HG03196 (cell line): ENCODE measurements around the gene BMP8A.
A peak's percentile ranks its signal among the peaks of the same experiment; 100 is the strongest.
"Not testable (repeated sequence)": the region's sequence is repeated elsewhere in the genome, so short reads cannot be mapped to it uniquely, and the experiment has no call there.

Source experiments
- ATAC-seq: cut with Tn5 transposase; IDR thresholded peaks from one replicate; pipeline ENCODE4 v1.9.1; 2021; ENCODE audit not compliant: unreplicated experiment

BMP8A gene, protein sequence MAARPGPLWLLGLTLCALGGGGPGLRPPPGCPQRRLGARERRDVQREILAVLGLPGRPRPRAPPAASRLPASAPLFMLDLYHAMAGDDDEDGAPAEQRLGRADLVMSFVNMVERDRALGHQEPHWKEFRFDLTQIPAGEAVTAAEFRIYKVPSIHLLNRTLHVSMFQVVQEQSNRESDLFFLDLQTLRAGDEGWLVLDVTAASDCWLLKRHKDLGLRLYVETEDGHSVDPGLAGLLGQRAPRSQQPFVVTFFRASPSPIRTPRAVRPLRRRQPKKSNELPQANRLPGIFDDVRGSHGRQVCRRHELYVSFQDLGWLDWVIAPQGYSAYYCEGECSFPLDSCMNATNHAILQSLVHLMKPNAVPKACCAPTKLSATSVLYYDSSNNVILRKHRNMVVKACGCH

DNA sequence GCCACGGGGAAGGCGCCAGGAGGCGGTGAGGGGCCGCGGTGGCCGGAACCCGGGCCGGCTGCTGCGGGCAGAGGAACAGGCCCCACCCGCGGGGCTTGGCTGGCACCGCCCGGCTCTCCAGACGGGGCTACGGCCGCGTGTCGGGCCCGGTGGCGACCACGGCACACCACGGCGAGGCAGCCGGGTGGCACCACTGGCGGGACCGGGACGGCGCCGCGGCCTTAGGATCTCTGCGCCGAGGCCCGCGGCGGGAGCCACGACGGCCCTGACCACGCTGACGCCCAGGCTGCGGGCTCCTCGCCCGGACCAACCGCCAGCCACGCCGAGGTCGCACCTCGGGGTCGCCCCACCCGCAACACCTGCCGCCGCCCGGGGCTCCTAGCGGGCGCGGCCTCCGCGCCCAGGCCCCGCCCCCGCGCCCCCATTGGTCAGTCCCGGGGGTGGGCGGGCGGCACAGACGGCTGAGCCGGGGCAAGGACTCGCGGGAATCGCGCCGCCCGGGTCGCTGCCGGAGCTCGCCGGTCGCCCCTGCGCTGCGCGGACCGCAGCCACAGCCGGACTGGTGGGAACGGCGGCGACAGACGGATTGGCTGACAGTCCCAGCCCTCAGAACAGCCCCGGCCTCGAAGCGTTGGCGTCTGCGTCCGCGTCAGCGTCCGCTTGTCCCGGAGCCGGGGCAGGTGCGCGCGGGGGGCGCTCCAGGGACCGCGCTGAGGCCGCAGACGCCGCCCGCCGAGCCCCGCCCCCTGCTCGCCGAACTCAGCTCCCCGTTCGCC, at the start of gene BMP8A:
BMP8A (plus strand) TSS at position 491 of the 776 bp plus-strand sequence. CDS start 356 bp downstream, outside the sequence.
- peak; percentile 65 for ATAC-seq

DNA sequence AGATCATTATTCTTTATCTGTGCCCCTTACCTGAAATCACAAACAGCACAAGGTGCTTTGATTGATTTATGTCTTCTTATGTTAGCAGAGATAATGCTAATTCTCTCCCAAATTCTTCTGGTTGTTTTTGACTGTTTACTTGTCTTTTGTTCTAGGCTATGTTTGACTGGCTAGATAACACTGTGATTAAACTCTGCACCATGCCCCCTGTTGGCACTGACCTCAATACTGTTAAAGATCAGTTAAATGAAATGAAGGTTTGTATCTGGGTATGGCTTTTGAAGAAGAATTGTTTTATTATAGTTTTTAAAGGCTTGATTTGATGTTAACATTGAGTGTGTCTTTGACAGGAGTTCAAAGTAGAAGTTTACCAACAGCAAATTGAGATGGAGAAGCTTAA, 49.6 kb upstream of the BMP8A start:
- no peak for ATAC-seq

DNA sequence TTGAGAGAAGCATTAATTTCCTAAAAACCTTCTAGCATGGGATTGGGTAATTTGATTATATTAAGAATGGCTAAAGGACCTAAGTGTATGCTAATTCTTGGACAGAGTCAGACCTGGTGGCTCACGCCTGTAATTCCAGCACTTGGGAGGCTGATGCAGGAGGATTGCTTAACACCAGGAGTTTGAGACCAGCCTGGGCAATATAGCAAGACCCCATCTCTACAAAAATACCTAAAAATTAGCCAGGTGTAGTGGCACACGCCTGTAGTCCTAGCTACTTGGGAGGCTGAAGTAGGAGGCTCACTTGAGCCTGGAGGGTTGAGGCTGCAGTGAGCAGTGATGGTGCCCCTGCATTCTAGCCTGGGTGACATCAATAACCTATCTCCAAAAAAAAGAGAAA, 45.9 kb upstream of the BMP8A start:
- no peak for ATAC-seq

DNA sequence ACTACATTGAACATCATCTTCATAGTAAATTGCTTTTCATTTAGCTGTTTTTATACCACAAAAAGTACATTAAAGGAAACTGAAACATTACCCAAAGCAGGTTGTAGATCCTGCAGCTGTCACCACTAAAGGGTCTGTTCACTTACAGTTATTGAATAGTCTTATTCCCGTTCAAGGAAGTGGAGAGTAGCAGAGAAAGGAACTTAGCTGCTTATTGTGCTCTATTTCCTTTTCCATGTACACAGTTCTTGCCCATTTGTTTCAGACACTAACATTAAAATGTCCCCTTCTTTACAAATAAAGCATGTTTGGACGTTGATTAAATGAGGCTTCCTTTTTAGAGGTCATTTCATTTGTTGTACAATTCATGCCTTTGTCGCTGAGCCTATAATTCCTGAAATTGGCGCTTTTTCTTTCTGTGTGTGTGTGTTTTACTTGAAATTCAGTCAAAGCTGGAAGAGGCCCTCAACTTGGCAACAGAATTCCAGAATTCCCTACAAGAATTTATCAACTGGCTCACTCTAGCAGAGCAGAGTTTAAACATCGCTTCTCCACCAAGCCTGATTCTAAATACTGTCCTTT, 44.4 kb upstream of the BMP8A start:
- ATAC-seq: no peak

DNA sequence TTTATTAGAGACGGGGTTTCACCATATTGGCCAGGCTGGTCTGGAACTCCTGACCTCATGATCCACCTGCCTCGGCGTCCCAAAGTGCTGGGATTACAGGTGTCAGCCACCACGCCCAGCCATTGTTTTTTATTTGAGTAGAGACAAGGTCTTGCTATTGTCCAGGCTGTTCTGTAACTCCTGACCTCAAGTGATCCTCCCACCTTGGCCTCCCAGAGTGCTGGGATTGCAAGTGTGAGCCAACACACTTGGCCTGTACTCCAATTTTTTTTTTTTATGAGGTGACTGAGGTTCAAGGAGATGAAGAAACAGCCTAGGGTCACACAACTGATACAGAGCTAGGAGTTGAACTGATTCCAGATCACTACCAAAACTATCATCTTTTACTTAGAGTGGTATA, 41.4 kb upstream of the BMP8A start:
- not testable (repeated sequence) for ATAC-seq

DNA sequence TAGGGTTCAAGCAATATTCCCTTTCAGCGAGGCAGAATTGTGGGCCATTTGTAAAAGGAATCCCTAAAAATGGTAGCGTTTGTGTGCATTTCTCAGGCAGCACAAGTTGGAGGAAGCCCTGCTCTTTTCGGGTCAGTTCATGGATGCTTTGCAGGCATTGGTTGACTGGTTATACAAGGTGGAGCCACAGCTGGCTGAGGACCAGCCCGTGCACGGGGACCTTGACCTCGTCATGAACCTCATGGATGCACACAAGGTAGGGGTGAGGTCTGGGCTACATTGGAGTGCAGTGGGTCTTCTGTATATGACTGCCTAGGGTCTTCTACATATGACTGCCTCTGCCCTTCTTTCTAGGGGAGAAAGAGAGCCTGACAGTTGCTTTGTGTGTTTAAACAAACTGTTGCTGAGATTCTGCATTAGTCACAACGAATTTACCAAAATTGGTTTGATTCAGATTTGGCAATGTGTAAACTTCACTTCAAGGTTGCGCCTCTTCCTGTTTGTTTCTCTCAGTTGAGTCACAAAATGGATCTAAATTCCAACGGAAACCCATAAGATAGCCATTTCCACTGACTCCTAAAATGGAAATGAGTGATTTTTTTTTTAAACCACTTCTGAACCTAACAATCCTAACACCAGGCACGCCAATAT, 40.4 kb upstream of the BMP8A start:
- ATAC-seq: no peak

DNA sequence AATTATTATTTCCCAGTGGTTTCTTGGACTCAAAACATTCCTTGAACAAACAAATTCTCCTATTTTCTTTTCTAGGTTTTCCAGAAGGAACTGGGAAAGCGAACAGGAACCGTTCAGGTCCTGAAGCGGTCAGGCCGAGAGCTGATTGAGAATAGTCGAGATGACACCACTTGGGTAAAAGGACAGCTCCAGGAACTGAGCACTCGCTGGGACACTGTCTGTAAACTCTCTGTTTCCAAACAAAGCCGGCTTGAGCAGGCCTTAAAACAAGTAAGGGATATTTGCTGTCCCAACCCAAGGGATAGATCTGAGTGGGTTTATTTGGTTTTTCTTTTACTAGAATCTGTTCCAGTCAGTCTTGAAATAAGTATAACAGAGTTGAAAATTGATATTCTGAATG, 39.4 kb upstream of the BMP8A start:
- no peak for ATAC-seq

DNA sequence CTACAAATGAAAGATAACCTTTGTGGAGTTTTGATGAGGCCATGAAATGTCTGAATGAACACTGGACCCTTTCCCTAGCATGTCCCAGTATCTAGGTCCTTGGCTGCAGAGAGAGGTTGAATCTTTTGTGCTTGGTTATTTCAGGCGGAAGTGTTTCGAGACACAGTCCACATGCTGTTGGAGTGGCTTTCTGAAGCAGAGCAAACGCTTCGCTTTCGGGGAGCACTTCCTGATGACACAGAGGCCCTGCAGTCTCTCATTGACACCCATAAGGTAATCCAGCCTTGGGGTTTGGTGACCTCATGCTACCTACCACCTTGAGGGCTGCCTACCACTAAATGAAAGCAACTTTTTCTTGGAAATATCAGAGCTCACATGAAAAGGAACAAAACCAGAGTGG, 38.9 kb upstream of the BMP8A start:
- no peak for ATAC-seq

DNA sequence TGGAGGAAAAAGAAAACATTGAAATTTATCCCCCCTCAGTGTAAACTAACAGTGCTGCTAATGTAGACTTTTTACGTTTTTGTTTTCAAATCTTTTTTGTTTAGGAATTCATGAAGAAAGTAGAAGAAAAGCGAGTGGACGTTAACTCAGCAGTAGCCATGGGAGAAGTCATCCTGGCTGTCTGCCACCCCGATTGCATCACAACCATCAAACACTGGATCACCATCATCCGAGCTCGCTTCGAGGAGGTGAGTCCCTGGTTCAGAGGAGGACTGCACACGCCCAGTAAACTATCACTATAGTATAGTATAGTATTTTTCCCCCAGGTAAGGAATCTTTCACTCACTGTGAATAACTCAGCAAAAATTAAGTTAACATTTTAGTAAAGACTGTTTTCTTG, 37.8 kb upstream of the BMP8A start:
- ATAC-seq: no peak

DNA sequence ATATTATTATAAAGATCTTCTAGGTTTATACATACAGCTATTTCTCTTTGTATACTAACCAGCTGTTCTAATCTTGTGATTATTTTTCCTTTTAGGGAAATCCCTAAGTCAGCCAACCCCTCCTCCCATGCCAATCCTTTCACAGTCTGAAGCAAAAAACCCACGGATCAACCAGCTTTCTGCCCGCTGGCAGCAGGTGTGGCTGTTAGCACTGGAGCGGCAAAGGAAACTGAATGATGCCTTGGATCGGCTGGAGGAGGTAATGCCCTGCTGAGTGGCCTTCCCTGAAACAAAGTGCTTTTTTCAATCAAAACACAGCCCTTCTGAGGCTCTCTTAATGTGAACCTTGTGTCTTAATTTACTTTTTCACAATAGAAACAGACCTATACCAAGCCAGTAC, 32.4 kb upstream of the BMP8A start:
- no peak for ATAC-seq

DNA sequence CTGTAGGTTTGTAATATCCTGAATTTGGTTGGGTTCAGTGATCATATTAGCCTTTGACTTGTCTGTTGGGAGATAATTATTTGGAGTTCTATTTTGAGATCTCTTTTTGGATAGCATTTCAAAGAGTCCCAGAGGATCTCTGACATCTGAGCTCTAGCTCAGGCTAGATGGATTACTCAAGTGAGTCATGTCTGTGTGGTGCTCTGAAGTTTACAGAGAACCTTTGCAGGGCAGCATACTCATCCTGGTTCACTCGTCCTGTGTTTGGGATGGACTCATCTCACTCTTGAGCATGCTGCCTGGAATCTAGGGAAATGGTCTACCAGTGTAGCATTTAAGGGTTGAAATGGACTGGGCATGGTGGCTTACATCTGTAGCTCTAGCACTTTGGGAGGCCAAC, 29.4 kb upstream of the BMP8A start:
- no peak for ATAC-seq

DNA sequence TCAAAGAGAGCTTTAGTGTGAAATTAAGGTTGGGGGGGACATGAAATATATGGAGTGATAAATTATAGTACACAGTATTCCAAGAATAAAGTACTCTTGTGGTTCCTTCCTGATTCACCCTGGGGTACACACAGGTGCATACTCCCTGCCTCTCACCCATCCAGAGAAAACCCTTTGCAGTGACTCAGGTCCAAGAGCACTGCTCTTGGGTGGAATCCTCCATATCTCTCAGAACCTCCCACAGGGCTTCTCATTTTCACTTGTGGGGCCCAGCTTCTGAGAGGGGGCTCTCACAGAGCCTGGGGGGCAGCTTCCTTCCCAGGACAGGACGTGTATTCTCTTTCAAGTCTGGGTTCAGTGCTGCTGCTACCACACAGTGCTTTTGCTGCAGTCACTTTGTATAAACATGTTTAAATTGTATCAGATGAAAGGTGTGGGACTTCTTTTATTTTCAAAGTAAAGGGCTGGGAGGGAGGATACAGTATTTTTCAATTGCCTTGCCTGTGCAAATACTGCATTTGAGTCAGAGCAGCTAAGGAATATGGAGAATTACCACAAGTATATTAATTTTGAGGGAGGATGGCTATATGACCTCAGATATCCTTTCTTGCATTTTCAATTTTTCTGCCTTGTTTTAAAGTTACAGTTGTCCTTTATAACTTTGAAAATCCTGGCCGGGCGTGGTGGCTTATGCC, 24.9 kb upstream of the BMP8A start:
- no peak for ATAC-seq

DNA sequence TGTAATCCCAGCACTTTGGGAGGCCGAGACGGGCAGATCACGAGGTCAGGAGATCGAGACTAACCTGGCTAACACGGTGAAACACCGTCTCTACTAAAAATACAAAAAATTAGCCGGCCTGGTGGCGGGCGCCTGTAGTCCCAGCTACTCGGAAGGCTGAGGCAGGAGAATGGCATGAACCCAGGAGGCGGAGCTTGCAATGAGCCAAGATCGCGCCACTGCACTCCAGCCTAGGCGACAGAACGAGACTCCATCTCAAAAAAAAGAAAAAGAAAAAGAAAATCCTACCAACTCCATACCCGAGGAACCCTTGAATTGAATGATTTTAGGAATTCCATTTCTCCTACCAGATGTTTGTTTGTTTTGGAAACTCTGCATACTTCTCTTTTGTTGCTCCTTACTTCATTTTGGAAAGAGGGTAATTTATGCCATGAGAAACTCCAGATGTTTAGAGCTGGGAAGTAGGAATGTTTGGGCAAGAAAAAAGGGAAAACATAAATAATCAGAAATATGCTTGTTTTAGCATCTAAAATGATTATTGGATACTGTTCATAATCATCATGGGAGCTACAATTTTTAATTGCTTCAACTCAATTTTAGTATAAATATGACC, 24.2 kb upstream of the BMP8A start:
- ATAC-seq: not testable (repeated sequence)

DNA sequence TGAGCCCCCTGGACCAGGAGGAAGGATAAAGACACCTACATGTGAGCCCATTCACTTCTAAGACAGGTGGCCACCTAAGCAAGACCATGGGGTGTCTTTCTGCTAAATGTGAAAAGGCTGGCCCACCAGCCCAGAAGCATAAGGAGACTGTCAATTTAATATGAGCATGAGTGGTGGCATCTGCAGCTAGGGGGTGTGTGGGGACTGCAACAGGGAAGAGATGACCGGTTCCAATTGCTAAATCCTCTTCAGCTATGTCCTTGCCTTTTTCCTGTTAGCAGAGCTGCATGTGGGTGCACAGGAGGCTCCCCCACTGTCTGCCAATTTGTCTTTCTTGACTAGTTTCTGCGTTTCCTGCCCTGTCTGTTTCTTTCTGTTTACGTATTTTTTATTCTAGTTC, 22.3 kb upstream of the BMP8A start:
- ATAC-seq: no peak

DNA sequence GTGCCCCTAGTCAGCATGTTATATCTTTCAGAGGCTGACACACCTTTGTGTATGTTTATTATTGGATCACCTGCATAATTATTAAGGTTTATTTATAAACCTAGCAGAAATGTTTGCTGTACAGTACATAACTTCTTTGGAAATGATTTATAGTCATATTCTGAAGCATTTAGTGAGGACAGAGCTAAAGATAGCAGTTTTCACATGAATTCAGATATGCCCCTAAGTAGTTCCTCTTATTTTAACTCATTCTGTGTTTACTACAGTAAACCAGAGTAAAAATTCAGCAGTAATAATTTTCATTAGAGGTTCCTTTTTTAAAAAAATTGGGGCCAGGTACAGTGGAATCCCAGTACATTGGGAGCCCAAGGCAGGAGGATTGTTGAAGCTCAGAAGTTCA, 21.4 kb upstream of the BMP8A start:
- ATAC-seq: no peak

DNA sequence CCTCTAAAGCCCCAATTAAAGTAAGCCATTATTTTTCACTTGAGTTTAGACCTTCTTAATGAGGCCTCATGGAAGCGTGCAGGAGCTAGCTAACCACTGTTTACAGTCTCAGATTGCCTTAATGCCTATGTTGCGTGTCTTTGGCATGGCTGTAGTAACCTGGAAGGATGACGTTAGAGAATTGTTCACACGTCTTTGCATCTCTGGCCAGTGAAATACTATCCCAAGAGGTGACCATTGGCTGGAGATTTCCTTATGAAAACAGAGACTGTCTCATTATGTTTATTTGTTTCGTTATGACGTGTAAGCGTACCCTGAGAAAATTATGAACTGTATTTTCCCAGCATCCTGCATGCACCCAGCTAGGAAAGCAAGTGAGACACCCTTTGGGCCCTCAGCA, 18.6 kb upstream of the BMP8A start:
- no peak for ATAC-seq

DNA sequence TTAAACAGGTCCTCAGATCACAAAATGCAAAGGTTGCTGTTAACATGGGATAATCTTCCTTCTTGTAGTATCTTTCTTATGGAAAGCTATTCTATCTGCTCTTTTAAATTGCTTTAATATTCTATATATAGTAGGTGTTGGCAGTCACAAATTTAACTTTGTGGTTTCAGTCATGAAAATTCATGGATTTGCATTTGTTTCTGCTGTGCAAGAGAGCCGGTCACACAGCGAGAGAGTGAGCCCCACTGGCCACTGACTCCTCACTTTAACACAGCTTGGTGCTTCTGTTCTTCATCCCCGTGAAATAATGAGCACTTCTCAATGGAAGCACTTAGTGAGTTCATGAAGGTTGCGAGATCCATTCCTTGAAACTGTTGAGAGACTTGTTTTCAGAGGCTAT, 18.1 kb upstream of the BMP8A start:
- ATAC-seq: no peak

DNA sequence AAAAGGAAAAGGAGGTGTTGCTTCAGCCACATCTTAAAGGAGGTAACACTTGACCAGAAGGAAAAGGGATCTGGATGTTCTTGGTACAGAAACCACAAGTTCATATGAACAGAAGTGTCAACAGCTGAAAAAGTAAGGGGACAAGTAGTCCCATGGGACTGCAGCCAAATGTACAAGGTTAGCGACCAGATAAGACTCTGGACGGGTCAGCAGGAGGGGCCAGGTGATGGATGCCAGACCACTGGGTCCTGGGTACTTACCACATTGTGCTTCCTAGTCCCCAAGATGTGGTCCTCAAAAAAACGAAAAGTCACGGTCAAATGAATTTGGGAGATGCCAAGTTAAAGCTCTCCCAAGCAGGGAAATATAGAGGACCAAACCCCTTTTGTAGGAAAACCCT, 16.6 kb upstream of the BMP8A start:
- no peak for ATAC-seq

DNA sequence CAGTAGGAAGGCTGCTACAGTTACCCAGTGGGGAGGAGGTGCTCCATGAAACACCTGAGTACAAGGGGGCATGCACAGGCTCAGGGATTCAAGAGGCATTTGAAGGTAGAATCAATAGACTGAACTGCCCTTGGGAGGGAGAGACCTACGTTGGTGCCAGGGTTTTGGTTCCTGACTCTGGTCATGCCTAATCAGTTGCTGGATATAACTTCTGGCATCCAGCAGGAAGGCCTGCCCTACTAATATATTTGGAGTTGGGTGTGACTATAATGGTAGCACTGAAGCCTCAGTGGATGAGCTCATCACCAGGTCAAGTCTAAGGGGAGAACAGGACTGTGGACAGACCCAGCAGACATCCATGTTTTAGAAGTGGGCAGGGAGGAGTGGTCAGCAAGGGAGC, 15.9 kb upstream of the BMP8A start:
- ATAC-seq: not testable (repeated sequence)

DNA sequence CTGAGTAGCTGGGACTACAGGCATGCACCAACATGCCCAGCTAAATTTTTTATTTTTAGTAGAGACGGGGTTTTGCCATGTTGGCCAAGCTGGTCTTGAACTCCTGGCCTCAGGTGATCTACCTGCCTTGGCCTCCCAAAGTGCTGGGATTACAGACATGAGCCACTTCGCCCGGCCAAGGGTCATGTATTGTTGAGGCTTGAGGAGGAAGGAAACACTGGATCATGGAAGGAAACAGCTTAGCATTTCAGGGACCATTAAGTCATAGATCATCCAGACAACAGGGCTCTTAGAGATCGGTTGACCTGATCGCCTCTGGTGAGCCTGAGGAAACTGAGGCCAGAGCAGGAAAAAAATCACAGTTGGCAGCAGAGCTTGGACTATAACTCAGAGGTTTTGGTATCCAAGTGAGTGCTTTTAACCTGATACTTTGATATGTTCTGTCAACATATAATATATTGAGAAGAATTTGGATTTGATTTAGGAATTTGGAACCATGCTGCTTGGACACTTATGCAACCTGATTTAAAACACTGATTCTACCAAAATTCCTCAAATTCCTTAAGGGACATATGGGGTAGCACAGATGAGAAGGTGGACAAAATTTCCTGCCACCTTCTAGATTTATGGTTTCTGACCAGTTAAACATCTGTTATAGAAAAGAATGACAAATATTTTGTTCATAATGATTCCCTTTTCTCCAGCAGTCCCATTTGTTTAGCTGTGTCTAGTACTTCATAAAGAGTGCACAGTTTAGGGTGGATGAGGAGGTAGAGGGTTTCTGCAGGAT, 13.1 kb upstream of the BMP8A start:
- no peak for ATAC-seq
